RWPE1 (cell line): ENCODE measurements around the gene RNF126.
A peak's percentile ranks its signal among the peaks of the same experiment; 100 is the strongest.

Experiments used
- CTCF ChIA-PET: fragments of 350-600 bp; sonication (Branson Sonifier 250); formaldehyde crosslinking; extraction: SDS; loops from one replicate; lab custom pipeline; 2021; lab: Yijun Ruan, JAX
- POLR2A ChIA-PET: fragments of 400-600 bp; formaldehyde crosslinking; extraction: SDS; loops from one replicate; lab custom pipeline; 2020; ENCODE audit warnings: antibody characterized with exemption; ENCODE audit not compliant: low non-redundant PET; lab: Yijun Ruan, JAX
- DNase-seq: peaks from one replicate; pipeline ENCODE4 v3.0.0; 2012; ENCODE audit warnings: low spot score
- H3K27ac ChIP-seq: fragments of 450-650 bp; 2 replicates; pipeline ENCODE4 v1.5.1; 2017
- TF ChIP-seq, protein P1 (sequence below): fragments of 450-650 bp; conservative IDR thresholded peaks from 2 replicates; pipeline ENCODE4 v1.5.1; 2017; ENCODE audit warnings: low read depth, mild to moderate bottlenecking

Gene RNF126

DNA sequence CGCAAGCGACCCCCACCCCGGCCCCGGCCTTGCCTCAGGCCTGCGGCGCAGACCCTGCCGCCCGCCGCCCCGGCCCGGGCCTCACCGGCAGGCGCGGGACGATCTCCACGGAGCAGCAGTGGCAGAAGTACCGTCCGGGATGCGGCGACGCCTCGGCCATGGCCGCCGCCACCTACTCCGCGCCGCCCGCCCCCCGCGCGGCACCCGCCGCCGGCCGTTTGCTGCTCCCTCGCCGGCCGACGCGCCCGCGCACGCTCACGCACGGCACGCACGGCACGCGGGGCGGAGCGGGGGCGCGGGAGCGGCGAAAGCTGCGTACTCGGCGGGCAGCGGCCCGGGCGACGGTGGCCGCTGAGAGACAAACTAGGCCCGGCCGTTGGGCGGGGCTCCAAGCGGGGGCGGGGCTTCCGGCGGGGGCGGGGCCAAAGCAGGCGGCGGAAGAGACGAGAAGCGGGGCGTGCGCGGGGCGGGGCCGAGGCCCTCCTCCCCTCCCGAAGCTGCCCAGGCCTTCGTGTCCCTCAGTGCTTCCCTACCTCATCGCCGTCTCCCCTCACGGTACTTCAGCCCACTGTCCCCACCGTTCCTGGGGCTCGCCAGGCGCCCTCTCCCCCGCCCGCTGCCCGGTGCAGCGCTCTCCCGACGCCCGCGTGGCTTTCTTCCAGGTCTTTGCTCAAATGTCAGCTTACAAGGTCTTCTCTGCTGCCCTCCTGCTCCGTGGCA lies at the start of gene RNF126:
Gene RNF126, minus strand, starts transcription at position 253 of the 720 bp plus-strand sequence. Its CDS starts 93 bp downstream, at position 160.
- ChIA-PET CTCF (interaction anchor here (0.8 to 1.7 kb wide), 2 partner anchors 14 to 71 kb away, joined by 3 to 7 read pairs; no protein-coding TSS in a partner anchor), POLR2A (interaction anchor here (1.4 kb wide), 1 partner anchor 15 kb away, joined by 3 read pairs; no protein-coding TSS in a partner anchor)
- TF ChIP-seq, protein P1, sequence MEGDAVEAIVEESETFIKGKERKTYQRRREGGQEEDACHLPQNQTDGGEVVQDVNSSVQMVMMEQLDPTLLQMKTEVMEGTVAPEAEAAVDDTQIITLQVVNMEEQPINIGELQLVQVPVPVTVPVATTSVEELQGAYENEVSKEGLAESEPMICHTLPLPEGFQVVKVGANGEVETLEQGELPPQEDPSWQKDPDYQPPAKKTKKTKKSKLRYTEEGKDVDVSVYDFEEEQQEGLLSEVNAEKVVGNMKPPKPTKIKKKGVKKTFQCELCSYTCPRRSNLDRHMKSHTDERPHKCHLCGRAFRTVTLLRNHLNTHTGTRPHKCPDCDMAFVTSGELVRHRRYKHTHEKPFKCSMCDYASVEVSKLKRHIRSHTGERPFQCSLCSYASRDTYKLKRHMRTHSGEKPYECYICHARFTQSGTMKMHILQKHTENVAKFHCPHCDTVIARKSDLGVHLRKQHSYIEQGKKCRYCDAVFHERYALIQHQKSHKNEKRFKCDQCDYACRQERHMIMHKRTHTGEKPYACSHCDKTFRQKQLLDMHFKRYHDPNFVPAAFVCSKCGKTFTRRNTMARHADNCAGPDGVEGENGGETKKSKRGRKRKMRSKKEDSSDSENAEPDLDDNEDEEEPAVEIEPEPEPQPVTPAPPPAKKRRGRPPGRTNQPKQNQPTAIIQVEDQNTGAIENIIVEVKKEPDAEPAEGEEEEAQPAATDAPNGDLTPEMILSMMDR = no peak
- peak within 1 kb of the TSS; percentile 99 for H3K27ac ChIP-seq
- peak; percentile 81 for DNase-seq

DNA sequence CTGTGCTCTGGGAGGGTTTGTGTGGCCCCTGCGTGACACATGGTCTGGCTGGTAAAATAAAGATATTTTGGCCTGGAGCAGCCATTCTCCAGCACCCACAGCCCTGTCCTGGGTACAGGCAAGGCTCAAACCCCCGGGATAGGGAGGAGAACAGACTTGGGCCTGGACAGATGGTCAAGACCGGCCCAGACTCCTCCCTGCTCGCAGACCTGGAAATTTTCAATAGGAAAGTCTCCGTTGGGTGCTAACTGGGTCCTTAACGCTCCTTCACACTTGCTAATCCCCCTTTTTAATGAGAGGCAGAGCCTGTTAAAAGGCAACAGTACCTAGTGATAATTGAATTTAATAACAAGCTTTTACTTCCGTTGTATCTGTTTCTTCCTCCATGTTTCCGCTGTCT lies 48.2 kb upstream of the RNF126 start:
- ChIA-PET CTCF (no interaction called here), POLR2A (no interaction called here)
- peak overlapping the region; percentile 73 for H3K27ac ChIP-seq
- TF ChIP-seq, protein P1 = no peak
- no peak for DNase-seq

DNA sequence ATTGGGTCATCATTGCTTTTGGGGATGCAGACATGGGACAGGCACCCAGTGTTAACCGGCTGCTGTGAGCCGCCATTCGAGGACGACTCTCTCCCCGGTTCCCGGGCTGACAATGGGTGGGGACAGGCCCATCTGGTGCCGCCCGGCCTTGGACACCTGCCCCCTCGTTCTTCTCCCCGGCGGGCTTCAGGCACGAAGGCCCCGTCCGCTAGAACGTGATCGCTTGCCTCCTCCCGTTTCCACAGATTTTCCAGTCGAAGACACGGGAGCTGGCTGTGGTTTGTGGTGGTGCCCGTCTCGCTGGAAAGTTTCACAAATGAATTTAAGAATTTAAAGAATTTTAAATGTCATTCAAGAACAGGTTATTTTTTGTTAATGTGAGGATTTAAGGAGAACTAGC lies 47.8 kb upstream of the RNF126 start:
- DNase-seq = no peak
- TF ChIP-seq, protein P1 = no peak
- peak overlapping the region; percentile 73 for H3K27ac ChIP-seq
- CTCF ChIA-PET = no interaction called here
- POLR2A ChIA-PET = no interaction called here

DNA sequence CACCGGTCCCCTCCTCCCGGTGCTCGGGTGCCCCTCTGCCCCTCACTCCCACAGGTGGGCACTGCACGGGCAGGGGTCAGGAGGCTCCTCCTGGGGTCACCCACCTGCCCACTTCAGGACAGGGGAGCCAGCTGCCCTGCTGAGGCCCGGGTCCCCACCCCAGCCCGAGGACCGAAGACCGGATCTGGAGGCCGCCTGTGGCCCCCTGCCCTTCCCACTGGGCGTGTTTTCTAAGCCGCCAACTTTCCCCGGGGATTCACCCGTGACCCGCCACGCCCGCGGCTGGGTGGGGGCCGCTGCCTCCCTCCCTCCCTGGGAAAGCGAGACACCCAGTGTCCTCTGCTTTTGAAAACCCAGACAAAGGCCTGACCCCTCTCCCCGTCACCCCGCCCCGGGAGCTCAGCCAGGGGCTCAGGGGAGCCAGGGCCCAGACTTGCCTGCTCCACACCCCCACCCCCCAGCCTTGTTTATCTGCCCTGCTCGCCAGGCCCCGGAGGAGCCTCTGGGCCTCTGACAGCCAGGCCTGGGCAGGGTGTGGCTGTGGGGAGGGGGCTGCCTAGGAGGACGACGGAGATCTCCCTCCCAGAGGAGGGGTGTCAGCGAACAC lies 47.1 kb upstream of the RNF126 start:
- POLR2A ChIA-PET = no interaction called here
- CTCF ChIA-PET = interaction anchor here (0.6 kb wide), 1 partner anchor 131 kb away, joined by 3 read pairs; no protein-coding TSS in a partner anchor
- peak overlapping the region; percentile 73 for H3K27ac ChIP-seq
- TF ChIP-seq, protein P1 = no peak
- DNase-seq = no peak

DNA sequence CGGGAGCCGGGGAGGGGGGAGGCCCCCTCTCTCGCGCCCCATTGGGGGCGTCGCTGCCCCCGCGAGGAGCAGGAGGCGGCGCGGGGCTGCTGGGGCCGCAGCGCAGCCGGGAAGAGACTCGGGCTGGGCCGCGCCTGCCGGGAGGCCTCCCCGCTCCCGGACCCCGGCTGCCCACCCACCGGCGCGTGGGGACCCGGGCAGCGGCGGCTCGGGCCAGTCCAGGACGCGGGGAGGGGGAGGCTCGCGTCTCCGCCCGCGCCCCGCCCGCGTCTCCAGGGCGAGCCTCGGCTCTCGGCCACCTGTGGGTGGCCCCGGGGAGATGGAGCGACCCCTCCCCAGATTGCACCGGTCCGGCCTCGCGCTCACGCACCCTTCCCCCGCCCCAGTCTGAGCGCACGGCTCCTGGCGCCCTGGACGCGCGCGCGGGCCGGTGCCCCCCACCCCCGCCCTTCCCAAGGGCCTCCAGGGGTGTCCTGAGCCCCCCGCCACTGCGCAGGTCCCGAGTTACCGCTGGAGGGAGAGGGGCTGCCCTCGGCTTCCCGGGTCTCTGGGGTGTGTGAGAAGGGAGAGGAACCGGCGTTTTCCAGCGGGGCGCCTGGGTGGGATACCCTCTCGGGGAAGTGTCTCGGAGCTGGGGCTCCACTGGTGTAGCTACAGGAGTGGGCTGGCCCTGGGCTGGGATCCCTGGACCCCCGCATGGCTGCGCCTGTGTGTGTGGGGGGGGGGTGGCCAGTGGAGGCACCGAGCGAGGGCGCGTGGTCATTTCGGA lies 46.4 kb upstream of the RNF126 start:
- ChIA-PET CTCF (interaction anchor here (0.6 kb wide), 2 partner anchors 20 to 130 kb away, joined by 3 read pairs; no protein-coding TSS in a partner anchor), POLR2A (no interaction called here)
- TF ChIP-seq, protein P1 = no peak

More for the DNA sequence above, 46.4 kb upstream of the RNF126 start:
- DNase-seq = no peak
- H3K27ac ChIP-seq = peak overlapping the region; percentile 73
